ENCODE data around the gene CACNG5.

DNA sequence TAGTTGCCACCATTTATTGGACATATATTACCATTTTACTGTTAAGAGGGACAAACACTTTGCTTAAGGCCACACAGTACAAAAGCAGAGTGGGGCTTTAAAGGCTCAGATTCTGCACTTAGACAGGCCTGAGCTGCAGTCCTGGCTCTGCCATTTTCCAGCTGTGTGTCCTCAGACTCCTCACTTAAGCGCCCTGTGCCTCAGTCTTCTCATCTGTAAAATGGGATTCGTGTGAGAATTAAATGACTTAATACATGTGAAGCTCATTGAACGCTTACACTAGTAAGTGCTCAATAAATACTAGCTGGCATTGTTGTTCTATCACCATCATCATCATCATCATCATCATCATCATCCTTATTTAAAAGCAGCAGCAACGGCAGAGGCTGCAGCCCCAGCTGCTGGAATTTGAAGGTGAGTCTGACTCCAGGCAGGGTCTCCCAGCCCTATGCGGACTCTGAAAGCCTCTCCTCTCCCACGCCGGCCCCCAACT is 445 bp upstream of the CACNG5 start:
- TF ChIP-seq, protein P1, sequence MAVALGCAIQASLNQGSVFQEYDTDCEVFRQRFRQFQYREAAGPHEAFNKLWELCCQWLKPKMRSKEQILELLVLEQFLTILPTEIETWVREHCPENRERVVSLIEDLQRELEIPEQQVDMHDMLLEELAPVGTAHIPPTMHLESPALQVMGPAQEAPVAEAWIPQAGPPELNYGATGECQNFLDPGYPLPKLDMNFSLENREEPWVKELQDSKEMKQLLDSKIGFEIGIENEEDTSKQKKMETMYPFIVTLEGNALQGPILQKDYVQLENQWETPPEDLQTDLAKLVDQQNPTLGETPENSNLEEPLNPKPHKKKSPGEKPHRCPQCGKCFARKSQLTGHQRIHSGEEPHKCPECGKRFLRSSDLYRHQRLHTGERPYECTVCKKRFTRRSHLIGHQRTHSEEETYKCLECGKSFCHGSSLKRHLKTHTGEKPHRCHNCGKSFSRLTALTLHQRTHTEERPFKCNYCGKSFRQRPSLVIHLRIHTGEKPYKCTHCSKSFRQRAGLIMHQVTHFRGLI (tag by site-specific recombination; IDR thresholded peaks at IDR 0.05): no peak
- TF ChIP-seq ZNF274 (IDR thresholded peaks at IDR 0.05; ENCODE audit: low read length) (no peak), ZNF274 (tag by site-specific recombination; IDR thresholded peaks at IDR 0.05; ENCODE audit: borderline replicate concordance) (no peak), KLF10 (tag by site-specific recombination; IDR thresholded peaks at IDR 0.05) (no peak)
